ENCODE data around the gene MBNL2. TPM values are rescaled to one million over a fixed set of nuclear protein-coding genes. Genes with fewer than 3 reads are reported as not detected.

MBNL2 gene
- total and polyA plus RNA-seq, 5 experiments from 2014 or later, result 12.2 to 35.4 (median 14.5) TPM

DNA sequence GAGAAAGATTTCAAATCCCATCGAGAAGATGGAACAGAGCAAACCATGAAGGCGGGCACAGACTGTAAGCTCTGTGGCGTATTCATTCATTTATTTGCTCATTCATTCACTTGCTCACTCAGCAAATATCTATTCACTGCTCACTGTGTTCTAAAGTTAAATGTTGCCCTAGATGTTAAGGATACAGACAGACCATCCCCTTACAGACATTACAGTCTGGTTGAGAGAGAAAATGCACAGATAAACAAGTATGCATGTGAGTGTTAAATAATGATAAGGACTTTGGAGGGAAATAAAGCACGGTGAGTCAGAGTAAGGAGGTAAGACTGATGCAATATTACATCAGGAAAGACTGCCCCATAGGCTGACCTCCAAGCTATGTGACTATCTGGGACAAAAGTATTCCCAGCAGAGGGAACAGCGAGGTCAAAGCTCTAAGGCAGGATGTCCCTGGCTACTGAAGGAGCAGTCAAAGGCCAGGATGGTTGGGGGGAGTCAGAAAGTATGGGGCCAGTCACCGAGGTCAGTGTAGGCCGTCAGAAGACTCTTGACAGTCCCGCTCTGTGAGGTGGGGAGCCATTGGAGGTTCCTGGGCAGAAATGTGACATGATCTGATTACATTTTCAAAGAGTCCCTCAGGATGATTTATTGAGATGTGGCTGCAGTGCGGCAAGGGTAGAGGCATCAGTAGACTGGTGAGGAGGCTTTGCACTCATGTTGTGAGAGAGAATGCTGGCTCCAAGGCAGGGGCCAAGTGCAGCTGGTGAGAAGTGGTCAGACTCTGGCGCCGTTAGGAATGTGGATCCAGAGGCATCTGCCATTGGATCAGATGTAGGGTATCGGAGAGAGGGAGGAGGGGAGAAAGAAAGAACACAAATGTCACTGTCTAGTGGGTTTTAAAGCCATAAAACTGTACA lies 37.9 kb downstream of the MBNL2 start:
- Mint-ChIP-seq H3K36me3 (peaks cover 8 to 34% (median 29%) of the 10 kb centered on the region in 3 donors), H3K27me3 (no peaks in the 10 kb centered on the region), H3K4me3 (peak overlapping the region in 1 of 10 donors; percentile 9), H3K27ac (peak overlapping the region in 6 of 10 donors; percentile 23 to 83 (median 70)), H3K9me3 (peaks cover 0 to 1% (median 0%) of the 10 kb centered on the region in 9 donors), H3K4me1 (peaks cover 40 to 69% (median 69%) of the 10 kb centered on the region in 4 donors)
- no peak for DNase-seq
- no peak for ATAC-seq
- POLR2A ChIA-PET, result no interaction called here

DNA sequence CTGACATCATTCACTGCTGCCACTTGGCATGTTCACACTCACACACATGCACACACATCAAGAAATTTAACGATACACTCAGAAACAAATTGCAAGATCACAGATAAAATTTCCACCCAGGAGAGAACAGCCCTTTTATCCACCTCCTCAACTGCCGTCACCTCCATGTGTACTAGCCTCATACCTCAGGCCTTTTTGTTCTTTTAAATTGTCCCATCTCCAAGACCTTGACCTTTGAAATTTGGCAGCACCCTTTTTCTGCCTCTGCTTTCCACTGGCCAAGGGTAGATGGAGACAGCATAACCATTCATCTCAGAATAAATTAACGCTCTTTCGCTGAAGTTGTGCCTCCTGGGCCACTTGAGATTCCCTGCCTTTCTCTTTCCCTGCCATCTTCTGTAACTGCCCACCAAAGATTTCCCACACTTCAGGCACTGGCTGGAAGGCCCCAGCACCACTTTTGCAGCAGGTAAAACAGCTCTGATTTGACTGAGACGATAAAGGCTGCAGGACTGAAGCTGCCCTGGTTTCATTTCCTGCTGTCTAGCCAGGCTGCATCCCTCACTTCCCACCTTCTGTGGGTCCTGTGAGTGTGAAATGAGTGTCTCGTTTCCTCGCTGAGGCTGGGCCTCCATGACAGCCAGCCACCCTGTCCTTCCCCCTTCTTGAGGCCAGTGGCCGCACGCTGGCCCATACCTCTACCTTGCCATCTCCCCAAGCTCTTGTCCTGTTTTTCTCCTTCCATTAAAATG lies 39.3 kb downstream of the MBNL2 start:
- POLR2A ChIA-PET, result no interaction called here
- Mint-ChIP-seq H3K27me3 (no peaks in the 10 kb centered on the region), H3K36me3 (peaks cover 0 to 32% (median 23%) of the 10 kb centered on the region in 3 donors), H3K9me3 (no peaks in the 10 kb centered on the region), H3K4me3 (peak overlapping the region in 2 of 10 donors; percentile 2 to 58), H3K4me1 (peaks cover 41 to 64% (median 59%) of the 10 kb centered on the region in 4 donors), H3K27ac (peak overlapping the region in 8 of 10 donors; percentile 16 to 82 (median 60))
- DNase-seq (peak in 1 of 10 donors; percentile 11), ATAC-seq (no peak)

DNA sequence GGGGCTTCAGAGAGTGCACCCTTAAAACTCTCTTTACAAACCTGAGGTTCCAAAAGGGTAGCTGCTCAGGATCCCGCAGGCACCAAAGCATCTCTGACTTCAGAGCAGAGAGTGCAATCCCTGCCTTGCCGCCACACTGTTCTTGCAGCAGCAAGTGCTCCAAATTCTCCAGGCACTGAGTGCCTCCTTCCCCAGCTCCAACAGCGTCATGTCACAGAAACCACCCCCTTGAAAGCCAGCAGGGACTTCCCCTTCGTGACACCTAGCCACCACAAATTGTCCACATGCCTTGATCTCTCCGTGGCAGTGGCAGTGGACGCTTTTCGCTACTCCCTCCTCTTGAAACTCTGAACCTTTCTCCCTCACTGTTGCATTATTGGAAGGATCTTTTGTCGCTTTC lies 39.9 kb downstream of the MBNL2 start:
- POLR2A ChIA-PET, result no interaction called here
- no peaks in the 10 kb centered on the region for H3K27me3 Mint-ChIP-seq
- peak overlapping the region in 7 of 10 donors; percentile 0 to 82 (median 68) for H3K27ac Mint-ChIP-seq
- ATAC-seq, result no peak
- H3K36me3 Mint-ChIP-seq, result peaks cover 0 to 30% (median 20%) of the 10 kb centered on the region in 3 donors
- no peaks in the 10 kb centered on the region for H3K9me3 Mint-ChIP-seq
- DNase-seq, result no peak
- peaks cover 40 to 61% (median 53%) of the 10 kb centered on the region in 4 donors for H3K4me1 Mint-ChIP-seq
- H3K4me3 Mint-ChIP-seq, result peak overlapping the region in 3 of 10 donors; percentile 2 to 58 (median 11)

DNA sequence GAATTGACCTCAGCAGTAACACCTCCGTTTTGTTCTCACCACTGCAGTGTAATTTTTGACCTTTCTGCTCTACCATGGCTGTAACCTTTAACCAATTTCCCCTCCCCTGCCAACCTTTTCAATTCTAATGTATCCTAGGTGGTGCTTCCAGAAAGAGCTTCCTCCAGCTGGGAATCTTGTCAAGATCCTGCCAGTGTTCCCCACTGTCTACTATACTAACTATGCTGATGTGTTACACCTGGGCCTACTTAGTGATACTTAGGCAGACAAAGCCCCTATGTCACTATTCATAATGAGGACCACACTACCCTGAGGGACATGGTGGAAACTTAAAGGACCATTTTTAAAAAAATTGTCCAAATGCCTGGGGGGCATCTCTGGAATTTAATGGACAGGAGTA lies 41.0 kb downstream of the MBNL2 start:
- Mint-ChIP-seq H3K4me1 (peaks cover 35 to 54% (median 46%) of the 10 kb centered on the region in 4 donors), H3K27me3 (no peaks in the 10 kb centered on the region), H3K4me3 (peak overlapping the region in 1 of 10 donors; percentile 42), H3K36me3 (peaks cover 0 to 31% (median 15%) of the 10 kb centered on the region in 3 donors), H3K27ac (peak overlapping the region in 5 of 10 donors; percentile 1 to 22 (median 21)), H3K9me3 (no peaks in the 10 kb centered on the region)
- POLR2A ChIA-PET, result no interaction called here
- ATAC-seq (no peak), DNase-seq (no peak)

DNA sequence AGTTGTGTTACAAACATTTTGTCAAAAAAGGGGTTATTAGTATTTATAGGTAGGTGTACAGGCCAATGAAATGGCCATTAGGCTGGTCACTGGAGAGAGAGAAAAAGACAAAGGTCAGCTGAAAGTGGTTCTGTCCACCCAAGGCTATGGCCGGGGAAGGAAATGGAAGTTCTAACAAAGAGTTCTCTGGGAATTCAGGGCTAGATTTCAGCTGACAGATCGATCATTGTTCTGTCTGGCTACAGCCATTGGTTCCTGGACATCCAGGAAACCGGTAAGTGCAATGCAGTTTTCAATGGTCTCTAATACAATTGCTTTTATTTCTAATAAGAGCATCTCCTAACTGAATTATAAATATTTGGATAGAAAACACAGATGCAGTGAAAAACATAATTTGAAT lies 42.5 kb downstream of the MBNL2 start:
- Mint-ChIP-seq H3K27me3 (no peaks in the 10 kb centered on the region), H3K4me3 (no peak overlapping the region), H3K9me3 (no peaks in the 10 kb centered on the region), H3K4me1 (peaks cover 37 to 57% (median 43%) of the 10 kb centered on the region in 4 donors), H3K36me3 (peaks cover 0 to 33% (median 11%) of the 10 kb centered on the region in 3 donors), H3K27ac (peak overlapping the region in 1 of 10 donors; percentile 31)
- DNase-seq, result no peak
- ATAC-seq, result no peak
- POLR2A ChIA-PET, result no interaction called here

DNA sequence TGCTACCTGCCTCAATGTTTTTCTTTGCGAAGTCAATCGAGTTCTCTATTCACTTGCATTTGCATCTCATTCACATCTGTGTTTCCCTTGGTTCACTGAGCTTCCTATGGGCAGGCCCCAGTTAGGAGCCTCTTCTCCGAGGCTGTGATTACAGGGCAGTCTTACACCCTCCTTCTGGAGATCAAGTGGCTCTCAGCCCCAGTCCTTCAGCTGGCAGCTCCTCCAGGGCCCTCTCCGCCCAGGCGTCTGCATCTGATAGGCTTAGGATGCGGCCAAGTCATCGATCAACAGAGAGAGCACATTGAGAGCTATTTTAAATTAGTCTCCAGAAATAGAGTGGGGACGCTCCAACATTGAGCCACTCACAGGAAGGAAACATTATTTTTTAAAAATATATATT lies 44.2 kb downstream of the MBNL2 start:
- POLR2A ChIA-PET, result no interaction called here
- Mint-ChIP-seq H3K4me3 (no peak overlapping the region), H3K36me3 (peaks cover 0 to 22% (median 11%) of the 10 kb centered on the region in 3 donors), H3K27ac (no peak overlapping the region), H3K9me3 (no peaks in the 10 kb centered on the region), H3K27me3 (no peaks in the 10 kb centered on the region), H3K4me1 (peaks cover 26 to 51% (median 36%) of the 10 kb centered on the region in 4 donors)
- DNase-seq (no peak), ATAC-seq (no peak)

DNA sequence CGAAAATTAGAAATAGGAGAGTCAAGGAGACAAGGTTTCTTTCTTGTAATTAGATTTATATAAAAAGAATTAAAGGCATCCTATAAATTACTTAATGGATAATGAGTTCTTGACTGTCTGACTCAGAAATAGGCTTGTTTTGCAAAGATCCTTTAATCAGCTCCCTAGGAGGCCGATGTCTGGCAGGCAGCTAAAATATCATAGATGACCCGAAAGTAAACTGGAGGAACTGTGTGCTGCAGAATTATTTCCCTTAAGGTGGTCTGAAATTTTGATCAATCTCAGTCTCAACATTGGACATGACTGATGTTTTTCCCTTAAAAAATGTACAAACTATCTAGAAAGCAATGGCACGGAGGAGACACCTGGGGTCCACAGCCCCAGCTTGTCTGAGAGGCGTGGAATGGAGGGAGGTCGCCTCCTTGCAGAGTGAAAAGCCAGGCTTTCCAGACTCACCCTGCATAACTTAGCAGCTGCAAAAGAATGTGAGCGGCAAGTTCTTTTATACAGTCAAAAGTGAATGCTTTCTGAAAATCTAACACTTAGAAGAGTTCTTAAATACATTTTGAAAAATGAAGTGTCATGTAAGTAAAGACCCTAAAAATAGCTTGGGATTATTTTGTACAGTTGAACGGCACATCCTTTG lies 44.8 kb downstream of the MBNL2 start:
- Mint-ChIP-seq H3K27ac (no peak overlapping the region), H3K9me3 (no peaks in the 10 kb centered on the region), H3K4me3 (no peak overlapping the region), H3K4me1 (peaks cover 26 to 51% (median 35%) of the 10 kb centered on the region in 4 donors), H3K27me3 (no peaks in the 10 kb centered on the region), H3K36me3 (peaks cover 0 to 22% (median 14%) of the 10 kb centered on the region in 3 donors)
- no peak for ATAC-seq
- POLR2A ChIA-PET, result no interaction called here
- no peak for DNase-seq

DNA sequence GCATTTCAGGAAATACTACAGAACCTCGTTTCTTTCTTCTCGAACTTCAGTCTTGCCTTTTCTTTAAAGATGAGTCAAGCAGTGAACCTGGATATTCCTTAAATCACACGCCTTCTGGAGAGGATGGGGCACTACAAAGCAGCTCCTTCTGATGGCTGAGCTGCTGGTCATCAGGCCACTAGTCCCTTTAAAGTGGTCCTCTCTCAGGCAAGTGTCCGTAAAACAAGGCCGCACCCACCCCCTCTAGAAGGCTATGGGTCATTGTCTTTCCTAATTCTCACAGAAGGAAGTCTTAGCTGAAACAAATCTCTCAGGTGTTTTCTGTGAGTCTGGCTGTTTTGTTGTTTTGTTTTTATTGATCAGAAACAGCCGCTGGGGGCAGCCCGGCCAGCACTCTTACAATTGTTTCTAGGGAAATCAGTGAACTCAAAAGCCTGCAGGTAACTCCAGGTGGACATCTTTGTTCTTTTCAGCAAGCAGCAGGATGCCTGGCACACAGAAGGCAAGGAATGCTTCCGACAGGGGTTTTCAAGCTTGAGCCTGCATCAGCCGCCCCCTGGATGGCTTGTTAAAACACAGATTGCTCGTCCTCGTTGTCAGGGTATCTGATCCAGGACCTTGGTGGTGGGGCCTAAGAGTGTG lies 45.4 kb downstream of the MBNL2 start:
- POLR2A ChIA-PET, result no interaction called here
- no peaks in the 10 kb centered on the region for H3K9me3 Mint-ChIP-seq
- peaks cover 26 to 51% (median 33%) of the 10 kb centered on the region in 4 donors for H3K4me1 Mint-ChIP-seq
- no peaks in the 10 kb centered on the region for H3K27me3 Mint-ChIP-seq
- H3K4me3 Mint-ChIP-seq, result no peak overlapping the region
- ATAC-seq, result no peak
- no peak overlapping the region for H3K27ac Mint-ChIP-seq
- no peak for DNase-seq
- peaks cover 0 to 22% (median 14%) of the 10 kb centered on the region in 3 donors for H3K36me3 Mint-ChIP-seq

DNA sequence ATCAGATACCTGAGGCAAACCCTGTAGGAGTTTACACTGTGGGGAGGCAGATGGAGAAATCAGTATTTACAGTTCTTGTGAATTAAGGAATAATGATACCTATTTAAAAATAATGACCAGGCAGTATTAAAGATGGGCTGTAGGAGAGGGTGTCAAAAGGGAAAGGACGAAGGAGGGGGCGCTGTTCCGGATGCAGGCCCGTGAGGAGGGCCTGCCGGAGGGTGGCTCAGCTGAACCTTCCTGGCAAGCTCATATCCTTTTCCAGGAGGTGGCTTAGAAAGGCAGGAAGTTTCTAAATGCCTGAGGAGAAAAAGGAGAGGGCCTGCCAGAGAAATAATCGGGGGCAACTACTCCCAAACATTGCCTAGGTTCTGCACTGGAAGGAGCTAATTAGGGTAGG lies 46.6 kb downstream of the MBNL2 start:
- peaks cover 26 to 45% (median 35%) of the 10 kb centered on the region in 4 donors for H3K4me1 Mint-ChIP-seq
- no peak for DNase-seq
- no peak for ATAC-seq
- no peak overlapping the region for H3K4me3 Mint-ChIP-seq
- POLR2A ChIA-PET, result no interaction called here
- H3K27me3 Mint-ChIP-seq, result no peaks in the 10 kb centered on the region
- no peak overlapping the region for H3K27ac Mint-ChIP-seq
- no peaks in the 10 kb centered on the region for H3K9me3 Mint-ChIP-seq
- peaks cover 0 to 21% (median 8%) of the 10 kb centered on the region in 3 donors for H3K36me3 Mint-ChIP-seq

DNA sequence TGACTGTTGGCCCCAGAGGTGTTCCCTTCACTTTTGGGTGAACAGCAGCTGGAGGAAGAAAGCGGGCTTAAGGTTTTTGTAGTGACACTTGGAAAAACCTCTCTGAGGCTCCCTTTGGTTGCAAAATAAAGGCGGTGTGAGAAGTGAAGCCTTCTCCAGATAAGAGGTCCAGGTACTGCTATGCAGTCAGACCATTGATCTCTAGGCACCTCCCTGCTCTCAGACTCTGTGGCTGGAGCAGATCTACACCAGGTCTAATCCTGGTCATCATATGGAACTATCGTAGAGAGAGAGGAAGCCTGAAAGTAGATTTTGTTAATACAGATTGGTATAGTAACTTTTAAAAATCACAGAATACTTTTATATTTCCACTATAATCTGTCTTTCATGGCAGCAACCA lies 47.5 kb downstream of the MBNL2 start:
- DNase-seq (no peak), ATAC-seq (no peak)
- no peaks in the 10 kb centered on the region for H3K27me3 Mint-ChIP-seq
- H3K27ac Mint-ChIP-seq, result no peak overlapping the region
- peaks cover under 1 to 19% (median 10%) of the 10 kb centered on the region in 3 donors for H3K36me3 Mint-ChIP-seq
- POLR2A ChIA-PET, result no interaction called here
- H3K4me3 Mint-ChIP-seq, result no peak overlapping the region
- no peaks in the 10 kb centered on the region for H3K9me3 Mint-ChIP-seq
- peaks cover 24 to 45% (median 37%) of the 10 kb centered on the region in 4 donors for H3K4me1 Mint-ChIP-seq

DNA sequence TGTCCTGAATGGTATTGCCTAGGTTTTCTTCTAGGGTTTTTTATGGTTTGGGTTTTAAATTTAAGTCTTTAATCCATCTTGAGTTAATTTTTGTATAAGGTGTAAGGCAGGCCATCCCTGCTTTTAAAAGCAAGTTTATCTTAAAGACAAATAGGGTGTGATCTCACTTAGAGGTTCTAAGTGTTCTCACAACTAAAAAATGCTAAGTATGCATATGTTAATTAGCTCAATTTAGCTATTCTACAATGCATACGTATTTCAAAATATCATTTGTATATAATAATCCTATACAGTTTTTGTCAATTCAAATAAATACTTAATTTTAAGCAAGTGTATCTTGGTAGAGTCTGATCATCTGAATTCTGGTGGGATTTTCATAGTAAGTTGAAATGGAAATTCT lies 50.4 kb downstream of the MBNL2 start:
- POLR2A ChIA-PET, result no interaction called here
- H3K27ac Mint-ChIP-seq, result peak overlapping the region in 1 of 10 donors; percentile 37
- H3K9me3 Mint-ChIP-seq, result peaks cover 0 to 4% (median 0%) of the 10 kb centered on the region in 9 donors
- no peaks in the 10 kb centered on the region for H3K27me3 Mint-ChIP-seq
- no peak for DNase-seq
- no peak overlapping the region for H3K4me3 Mint-ChIP-seq
- ATAC-seq, result no peak
- peaks cover 15 to 41% (median 27%) of the 10 kb centered on the region in 3 donors for H3K36me3 Mint-ChIP-seq
- peaks cover 30 to 68% (median 55%) of the 10 kb centered on the region in 4 donors for H3K4me1 Mint-ChIP-seq

DNA sequence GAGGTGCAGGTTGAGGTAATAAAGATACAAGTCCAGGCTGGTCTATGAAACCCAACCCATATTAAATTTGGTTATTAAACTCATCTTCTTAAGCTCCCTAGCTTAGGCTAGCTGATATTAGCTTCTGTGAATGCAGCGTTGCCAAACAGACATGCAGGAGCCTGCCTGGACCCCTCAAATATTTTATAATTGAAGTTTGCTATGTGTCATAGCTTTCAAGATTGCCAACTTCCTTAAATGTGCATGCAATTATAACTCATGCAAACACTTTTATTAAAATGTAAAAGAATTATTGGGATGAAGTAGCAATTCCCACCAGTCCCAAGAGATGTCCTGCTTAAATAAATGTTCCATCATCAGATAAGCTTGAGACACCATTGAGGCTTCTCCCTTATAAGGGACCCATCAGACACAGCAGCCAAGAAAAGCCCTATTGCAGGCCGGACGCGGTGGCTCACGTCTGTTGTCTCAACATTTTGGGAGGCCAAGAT lies 51.3 kb downstream of the MBNL2 start:
- no peak overlapping the region for H3K4me3 Mint-ChIP-seq
- peaks cover 27 to 63% (median 57%) of the 10 kb centered on the region in 4 donors for H3K4me1 Mint-ChIP-seq
- DNase-seq, result no peak
- no peaks in the 10 kb centered on the region for H3K27me3 Mint-ChIP-seq
- POLR2A ChIA-PET, result no interaction called here
- peaks cover 0 to 4% (median 0%) of the 10 kb centered on the region in 9 donors for H3K9me3 Mint-ChIP-seq
- peaks cover 15 to 40% (median 27%) of the 10 kb centered on the region in 3 donors for H3K36me3 Mint-ChIP-seq
- ATAC-seq, result no peak
- H3K27ac Mint-ChIP-seq, result no peak overlapping the region

Data from naive thymus-derived CD8-positive, alpha-beta T cell (primary cell).